ENCODE data around the gene INPP5J.

- TF ChIP-seq, protein P1, sequence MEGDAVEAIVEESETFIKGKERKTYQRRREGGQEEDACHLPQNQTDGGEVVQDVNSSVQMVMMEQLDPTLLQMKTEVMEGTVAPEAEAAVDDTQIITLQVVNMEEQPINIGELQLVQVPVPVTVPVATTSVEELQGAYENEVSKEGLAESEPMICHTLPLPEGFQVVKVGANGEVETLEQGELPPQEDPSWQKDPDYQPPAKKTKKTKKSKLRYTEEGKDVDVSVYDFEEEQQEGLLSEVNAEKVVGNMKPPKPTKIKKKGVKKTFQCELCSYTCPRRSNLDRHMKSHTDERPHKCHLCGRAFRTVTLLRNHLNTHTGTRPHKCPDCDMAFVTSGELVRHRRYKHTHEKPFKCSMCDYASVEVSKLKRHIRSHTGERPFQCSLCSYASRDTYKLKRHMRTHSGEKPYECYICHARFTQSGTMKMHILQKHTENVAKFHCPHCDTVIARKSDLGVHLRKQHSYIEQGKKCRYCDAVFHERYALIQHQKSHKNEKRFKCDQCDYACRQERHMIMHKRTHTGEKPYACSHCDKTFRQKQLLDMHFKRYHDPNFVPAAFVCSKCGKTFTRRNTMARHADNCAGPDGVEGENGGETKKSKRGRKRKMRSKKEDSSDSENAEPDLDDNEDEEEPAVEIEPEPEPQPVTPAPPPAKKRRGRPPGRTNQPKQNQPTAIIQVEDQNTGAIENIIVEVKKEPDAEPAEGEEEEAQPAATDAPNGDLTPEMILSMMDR (IDR thresholded peaks at IDR 0.05; ENCODE audit: poor library complexity, severe bottlenecking) = no peak
- TF ChIP-seq POLR2AphosphoS5 (IDR thresholded peaks at IDR 0.05) = no peak
- no peak for TF ChIP-seq EZH2 (IDR thresholded peaks at IDR 0.05; ENCODE audit: borderline replicate concordance, insufficient read depth, low read length, poor library complexity, severe bottlenecking)
- no peak for TF ChIP-seq SMC3 (conservative IDR thresholded peaks at IDR 0.05; ENCODE audit: poor library complexity)
- TF ChIP-seq RAD21 (conservative IDR thresholded peaks at IDR 0.05) = no peak
- no peak for TF ChIP-seq EP300 (conservative IDR thresholded peaks at IDR 0.05; ENCODE audit: poor library complexity, severe bottlenecking)
- TF ChIP-seq REST (IDR thresholded peaks at IDR 0.05; ENCODE audit: borderline replicate concordance) = no peak
- TF ChIP-seq TAF1 (IDR thresholded peaks at IDR 0.05; ENCODE audit: low read depth) = no peak
These were observed 18.7 kb upstream of the INPP5J start for GRCh38 chr22:31103899-31104694.
